ENCODE measurements around the gene ABHD2.

- TF ChIP-seq CTCF (IDR thresholded peaks at IDR 0.05) (no peak), POLR2A (IDR thresholded peaks at IDR 0.05) (no peak), EP300 (IDR thresholded peaks at IDR 0.05) (no peak)
Measured at GRCh38 chr15:89067751-89068150, 20.5 kb upstream of the ABHD2 start.

Data from tibial nerve (tissue), 4 donors.